HG02610 (cell line): ENCODE measurements around the gene PIPOX.
"Not testable (repeated sequence)": the region's sequence is repeated elsewhere in the genome, so short reads cannot be mapped to it uniquely, and the experiment has no call there.

Experiments
- ATAC-seq: cut with Tn5 transposase; IDR thresholded peaks from one replicate; pipeline ENCODE4 v1.9.1; 2021; ENCODE audit warnings: mild to moderate bottlenecking, moderate library complexity; ENCODE audit not compliant: unreplicated experiment

Gene PIPOX

DNA sequence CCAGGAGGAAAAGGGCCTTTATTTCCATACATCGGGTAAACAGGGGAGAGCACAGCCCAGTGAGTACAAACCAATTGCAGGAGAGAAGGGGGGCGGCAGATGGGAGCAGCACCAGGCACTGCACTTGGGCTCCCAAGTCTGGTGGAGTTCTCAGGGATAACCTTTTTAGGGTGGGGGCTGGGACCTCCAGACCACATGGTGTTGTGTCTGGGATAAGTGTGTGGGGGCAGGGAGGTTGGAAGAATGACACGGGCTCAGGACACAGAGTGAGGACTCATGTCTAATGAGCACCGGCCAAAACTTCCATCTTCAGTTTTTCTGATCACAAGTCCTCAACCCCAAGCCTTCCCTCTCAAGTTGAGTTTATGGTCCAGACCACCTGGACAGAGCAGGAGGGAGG is 30.6 kb downstream of the PIPOX start:
- ATAC-seq, result no peak

DNA sequence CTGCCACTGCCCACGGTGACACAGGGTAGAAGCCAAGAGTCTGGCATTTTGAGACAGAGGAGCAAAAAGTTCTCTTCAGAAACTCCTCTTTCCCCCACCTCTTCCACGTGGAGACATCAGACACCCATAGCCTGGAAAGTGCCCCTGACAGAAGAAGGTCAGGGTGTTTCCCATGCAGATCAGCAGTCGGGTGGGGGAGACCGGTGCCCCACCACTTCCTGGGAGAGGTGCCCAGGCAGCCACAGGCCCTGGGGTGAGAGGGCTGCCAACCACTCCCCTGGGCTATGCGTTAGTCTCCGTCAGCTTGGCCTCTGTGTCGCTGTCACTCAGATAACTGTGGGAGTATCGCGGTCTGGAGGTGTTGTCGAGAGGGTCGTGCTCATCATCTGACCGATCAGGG is 31.5 kb downstream of the PIPOX start:
- no peak for ATAC-seq

DNA sequence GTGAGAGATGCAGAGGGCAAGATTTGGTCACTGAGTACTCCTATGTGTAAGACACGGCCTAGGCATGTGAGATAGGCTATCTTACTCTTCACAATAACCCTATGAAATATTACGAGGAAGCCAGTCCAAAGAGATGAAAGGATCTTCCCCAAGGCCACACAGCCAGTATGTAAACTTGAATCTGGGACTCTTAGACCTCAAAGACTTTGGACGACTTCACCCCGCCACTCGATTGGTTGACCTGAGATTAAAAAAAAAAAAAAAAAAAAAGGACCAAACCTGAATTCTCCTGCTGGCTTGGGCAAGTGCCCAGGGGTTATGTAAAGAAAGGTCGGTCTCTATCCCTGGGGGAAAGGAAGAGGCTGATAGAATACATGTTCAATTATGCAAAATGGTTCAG is 33.1 kb downstream of the PIPOX start:
- no peak for ATAC-seq

DNA sequence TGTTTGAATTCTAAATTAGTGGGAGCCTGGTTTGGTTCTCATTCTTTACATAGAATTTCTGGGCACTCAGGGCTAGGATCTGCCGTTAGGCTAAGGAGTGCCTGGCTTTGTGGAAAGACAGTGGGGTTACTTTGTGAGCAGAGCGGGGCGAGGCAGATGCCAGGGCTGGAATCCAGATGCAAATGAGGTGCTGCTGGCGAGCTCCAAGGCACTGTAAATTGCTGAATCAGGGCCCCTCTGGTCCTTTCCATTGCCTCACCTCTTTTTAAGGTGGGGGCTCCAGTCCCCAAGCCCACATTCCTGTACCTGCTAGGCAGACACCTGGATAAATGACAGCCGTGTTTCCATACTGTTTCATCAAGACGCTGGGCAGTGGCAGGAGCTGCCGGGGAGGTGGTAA is 33.8 kb downstream of the PIPOX start:
- ATAC-seq, result no peak

DNA sequence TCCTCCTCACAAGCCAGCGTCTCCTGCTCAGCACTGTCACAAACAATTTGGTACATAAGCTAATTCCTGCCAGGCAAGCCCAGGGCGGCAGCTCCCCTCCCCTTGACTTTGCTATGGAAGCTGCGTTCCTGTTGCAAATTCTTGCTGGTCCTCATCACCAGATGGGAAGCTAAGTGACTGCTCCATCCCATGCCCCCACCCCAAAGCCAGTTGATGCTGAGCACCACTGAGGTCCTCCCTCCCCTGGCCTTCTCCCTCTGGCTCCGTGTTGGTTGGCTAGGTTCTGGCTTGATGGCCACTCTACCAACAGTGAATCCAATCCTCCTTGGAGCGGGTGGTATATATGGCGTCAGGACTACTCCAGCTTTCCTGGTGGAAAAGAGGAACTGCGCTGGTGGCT is 34.4 kb downstream of the PIPOX start:
- no peak for ATAC-seq

DNA sequence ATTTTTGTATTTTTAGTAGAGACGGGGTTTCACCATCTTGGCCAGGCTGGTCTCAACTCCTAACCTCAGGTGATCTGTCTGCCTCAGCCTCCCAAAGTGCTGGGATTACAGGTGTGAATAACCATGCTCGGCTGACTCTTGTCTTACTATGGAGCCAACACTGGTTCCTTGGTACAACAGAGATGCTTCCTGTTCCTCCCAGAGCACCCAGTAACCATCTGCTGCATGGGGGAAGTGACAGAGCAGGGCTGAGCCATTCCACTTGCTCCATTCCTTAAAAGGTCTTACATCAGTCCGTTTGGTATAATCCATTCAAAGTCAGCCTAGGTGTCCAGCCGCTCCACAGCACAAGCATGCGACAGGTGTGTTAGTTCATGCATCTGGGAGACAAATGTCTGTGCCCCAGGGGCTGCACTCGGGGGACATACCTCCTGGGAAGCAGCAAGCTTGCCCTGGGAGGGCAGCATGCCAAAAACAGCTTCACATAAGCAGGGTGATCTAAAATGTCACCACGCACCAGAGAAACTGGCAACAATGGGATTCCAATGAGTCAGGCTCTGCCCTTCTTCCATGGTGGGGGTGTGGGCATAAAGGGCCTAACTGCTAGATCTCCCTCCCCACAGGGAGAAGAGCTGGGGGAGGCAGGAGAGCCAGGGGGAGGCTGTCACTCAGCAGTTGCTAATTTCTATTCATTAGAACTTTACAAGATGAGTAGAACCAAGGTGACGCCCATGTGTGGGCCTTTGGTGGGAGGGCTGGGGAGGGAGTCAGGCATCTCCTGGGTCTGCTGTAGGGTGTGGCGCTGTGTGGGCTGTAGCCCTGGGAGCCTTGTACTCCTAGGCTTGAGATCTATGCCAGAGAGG is 35.5 kb downstream of the PIPOX start:
- ATAC-seq, result no peak

DNA sequence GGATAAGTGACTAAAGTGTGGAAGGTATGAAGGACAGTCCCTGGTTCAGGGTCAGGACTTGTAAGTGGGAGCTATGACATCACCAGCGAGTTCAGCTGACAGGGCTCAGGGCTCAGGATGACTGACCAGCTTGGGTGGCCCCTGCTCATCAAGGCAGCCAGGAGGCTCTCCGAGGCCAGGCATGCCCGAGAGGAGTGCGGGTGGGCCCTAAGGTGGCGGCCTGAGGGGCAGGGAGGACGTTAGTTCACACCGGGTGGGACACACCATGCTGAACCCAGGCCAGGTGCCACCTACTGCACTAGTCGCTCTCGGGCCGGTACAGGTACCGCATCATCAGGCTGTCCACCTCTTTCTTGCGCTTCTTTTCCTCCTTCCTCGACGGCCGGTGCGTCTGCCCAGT is 36.5 kb downstream of the PIPOX start:
- no peak for ATAC-seq

DNA sequence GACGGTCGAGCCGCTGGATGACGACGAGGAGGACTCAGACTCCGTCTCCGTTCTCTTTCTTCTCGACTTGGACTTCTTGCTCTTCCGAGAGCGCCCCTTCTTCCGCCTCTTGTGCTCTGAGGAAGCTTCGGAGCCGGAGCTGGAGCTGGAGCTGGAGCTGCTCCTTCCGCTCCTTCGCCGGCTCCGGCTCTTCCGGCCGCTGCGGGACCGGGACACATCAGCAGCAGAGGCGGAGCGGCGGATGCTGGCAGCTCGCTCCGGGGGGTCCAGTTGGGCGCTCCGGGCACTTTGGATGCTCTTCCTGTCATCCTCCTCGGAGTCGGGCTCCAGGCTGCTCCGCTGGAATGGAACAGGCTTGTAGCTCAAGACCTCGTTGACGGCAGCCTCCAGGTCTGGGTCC is 36.9 kb downstream of the PIPOX start:
- ATAC-seq, result no peak

DNA sequence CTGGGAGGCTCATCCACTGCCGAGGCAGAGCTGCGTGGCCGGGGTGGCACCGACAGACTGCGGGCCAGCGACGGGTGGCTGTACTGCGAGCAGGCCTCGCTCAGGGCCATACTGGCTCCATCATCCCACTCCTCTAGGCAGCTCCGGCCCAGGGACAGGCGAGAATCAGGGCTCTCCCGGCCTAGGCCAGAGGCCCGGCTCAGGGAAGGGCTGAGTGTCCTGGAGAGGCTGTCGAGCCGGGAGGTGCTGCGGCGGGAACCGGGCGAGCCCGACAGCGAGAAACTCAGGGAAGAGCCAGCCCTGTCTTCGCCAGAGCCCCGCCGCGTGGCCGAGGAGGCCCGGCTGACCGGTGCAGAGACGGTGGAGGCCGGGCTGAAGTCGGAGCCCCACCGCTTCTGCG is 37.4 kb downstream of the PIPOX start:
- no peak for ATAC-seq

DNA sequence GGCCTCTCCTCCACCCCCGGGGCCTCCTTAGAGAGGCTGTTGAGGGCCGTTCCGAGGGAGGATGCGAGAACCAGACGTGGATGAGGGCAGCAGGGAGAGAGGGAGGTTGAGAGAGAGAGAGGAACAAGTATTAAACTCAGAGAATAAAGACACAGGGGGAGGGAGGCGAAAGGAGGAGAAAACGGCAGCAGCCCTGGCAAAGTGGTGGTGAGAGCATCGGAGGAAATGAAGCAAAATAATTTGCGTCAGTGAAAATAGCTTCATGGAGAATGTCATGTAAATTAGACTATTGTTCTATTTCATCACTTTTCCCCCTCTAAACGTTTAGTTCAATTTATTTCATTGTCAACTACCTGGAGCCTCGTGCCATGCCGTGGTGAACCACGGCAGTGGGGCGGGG is 38.0 kb downstream of the PIPOX start:
- ATAC-seq, result no peak

DNA sequence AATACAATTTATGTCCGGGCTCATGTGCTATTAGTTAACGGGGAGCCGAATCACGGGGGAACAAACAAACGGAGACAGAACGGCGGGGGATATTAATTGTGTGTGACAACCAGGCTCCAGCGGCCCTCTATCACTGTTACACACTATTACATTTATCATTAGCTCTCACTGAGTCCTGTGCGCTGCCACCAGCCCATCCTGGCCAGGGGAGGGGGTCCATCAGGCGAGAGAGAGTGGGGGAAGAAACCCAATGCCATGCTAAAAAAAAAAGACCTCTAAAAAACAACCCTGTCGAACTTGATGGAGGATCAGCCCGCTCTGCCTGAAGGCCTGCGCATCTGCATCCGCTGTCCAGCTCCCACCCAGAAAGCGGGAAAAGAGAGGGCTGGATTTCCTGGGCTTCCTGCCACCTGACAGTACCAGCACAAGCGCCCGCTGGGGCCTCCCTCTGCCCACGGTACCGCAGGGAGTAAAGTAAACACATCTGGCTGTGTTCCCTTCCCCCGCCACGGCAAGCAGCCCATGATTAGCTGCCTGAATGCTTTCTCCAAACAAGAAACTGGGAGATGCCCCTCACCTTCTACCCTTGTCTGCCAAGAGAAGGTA is 41.7 kb downstream of the PIPOX start:
- no peak for ATAC-seq

DNA sequence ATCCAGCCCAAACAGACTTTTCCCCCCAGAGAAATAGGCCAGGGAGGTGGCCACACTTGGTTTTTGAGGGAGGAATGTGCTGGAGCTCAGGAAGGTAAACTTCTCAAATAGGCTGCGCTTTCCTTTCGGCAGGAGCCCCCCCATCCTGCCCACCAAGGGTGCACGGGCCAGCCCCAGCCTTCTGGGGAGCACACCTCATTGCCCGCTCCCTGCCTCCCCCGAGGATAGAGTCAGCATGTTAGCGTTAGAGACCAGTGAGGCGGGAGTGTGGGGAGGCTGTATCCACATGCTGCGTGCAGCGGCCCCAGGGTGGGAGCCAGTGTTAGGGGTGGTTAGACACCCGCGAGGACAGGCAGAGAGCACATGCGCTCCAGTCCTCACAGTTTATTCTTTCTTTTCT is 42.3 kb downstream of the PIPOX start:
- ATAC-seq, result no peak

DNA sequence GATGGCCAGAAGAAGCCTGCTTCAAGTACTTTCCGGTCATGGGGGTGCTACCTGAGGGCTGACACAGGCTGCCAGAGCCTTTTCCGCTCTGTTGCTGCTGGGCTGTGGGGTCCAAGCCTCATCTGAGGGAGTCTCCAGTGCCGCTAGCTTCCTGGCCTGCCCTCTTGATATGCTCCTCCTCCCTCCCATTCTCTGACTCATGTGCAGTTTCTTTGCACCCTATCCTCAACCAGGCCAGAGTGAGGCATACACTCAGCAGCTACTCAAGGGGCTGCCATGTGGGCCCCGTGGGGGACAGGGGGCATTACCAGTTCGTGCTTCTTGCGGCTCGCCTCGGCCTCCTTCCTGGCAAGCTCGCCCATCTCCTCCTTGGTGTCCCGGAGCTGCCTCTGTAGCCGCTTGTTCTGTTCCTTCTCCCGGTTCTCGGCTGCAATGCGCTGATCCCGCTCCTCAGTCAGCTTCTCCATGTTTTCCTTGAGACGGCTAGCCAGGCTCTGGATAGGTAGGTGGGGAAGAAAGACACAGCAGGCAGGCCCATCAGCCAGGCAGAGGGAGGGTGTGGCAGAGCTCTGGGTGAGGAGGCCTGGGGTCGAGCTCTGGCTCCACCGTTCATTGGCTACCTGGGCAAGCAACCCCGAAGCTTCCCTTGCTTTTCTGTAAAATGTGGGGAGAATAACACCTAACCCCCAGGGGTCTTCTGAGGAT is 43.8 kb downstream of the PIPOX start:
- no peak for ATAC-seq

DNA sequence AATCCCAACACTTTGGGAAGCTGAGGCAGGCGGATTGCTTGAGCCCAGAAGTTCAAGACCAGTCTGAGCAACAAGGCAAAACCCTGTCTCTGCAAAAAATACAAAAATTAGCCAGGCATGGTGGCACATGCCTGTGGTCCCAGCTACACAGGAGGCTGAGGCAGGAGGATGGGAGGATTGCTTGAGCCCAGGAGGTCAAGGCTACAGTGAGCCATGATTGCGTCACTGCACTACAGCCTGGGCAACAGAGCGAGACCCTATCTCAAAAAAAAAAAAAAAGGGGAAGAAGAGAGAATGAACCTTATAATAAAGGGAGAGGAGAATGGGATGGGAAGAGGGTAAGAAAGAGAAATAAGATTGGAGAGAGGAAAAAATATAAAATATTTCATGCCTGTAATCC is 45.8 kb downstream of the PIPOX start:
- ATAC-seq, result not testable (repeated sequence)

DNA sequence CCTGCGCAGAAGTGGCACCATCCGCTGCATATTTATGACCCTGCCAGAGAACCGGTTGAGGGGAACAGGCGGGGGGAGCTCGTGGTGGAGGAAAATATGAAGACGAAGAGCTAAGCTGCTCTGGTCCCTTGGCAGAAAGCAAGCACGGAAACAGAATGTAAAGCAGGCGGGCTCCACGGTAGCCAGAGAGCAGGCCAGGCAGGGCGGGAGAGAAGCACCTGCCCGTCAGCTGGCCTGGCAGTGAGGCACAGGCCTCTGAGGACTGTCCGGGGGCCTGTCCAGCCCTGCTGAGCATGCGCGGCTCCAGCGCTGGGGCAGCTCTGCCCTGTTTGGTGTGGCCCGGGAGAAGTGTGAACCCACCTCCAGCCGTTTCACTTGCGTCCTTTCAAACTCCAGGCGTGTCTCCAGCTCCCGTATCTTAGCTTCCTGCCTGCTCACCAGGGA is 46.7 kb downstream of the PIPOX start:
- no peak for ATAC-seq

DNA sequence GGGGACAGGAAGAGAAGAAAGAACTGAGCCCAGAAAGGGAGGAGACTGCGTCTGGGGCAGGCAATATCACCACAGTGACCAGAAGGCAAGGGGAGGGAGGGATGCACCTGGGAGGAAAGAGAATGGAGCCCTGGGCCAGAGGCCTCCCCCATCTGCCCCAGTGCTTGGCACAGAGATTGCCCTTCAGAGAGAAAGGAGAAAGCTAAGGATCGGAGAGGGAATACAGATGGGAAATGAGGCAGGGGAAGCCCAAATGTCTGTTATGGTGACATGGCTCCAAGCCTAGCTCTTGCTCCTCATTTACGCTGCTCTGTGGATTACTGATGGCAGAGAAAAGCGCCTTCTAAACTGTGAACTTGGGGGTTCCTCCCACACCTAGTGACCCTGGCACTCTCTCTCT is 47.2 kb downstream of the PIPOX start:
- no peak for ATAC-seq

DNA sequence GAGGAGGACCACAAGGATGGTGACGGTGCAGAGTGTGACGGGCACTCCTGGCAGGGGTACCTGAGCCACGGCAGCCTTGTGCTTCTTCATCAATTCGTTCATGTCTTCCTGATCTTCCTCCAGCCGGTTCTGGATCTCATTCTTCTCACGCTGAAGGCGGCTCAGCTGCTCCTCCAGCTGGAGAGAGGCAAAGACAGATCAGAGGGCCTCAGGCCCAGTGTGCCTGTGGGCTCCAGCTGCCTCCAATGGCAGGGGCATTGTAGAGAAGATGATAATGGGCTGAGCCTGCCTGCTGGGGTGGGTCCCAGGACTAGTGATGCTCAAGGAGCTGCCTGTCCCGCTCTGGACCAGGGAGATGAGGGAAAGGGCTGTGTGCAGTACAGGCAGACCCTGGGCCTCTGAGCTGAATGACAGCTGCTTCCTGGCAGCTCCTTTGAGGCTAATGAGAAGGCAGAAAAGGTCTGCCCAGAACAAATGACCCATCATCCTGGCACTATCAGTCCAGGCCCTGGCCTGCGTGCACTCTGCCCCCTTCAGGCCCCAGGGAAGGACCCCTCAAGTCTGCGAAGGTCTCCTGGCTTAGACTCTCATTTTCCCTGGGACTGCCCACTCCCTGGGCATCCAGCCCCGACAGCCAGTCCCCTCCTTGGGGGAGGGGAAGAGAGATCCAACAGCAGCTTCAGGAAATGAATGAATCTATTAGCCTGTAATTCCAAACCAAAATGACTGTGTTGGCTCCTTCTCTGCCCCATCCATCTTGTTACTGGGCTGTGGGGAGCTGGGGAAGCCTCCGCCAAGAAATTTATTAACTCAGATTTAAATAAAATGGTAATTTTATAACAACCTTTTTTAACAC is 48.0 kb downstream of the PIPOX start:
- ATAC-seq, result no peak

DNA sequence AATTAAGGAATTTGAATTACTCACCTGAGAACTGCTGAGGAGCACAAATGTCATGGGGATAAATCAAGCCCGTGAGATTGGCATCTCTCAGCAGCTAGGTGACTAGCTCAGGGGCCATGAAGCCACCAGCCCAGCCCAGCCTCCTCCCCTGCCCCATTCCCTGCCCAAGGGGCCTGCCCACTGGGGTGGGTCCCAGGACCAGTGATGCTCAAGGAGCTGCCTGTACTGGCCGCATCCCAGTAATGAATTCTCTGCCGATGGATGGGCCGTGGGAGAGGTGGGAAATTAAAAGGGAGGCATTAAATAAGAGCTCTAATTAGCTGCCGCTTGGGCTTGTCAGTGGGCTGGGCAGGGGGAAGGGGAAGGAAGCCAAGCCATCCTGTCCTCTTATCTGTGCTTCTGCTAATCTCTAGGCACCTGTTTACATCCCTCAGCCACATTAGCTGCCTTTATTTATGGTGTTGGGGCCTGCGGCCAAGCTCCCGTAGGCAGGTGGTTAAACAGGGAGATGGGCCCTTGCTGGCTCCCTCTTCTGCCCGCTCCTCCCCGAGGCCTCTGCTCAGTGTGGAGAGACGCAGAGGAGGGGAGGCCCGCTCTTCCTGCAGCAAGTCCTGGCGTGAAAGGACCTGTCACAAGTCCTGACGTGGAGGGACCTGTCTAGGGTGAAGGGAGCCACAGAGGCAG is 48.8 kb downstream of the PIPOX start:
- no peak for ATAC-seq

DNA sequence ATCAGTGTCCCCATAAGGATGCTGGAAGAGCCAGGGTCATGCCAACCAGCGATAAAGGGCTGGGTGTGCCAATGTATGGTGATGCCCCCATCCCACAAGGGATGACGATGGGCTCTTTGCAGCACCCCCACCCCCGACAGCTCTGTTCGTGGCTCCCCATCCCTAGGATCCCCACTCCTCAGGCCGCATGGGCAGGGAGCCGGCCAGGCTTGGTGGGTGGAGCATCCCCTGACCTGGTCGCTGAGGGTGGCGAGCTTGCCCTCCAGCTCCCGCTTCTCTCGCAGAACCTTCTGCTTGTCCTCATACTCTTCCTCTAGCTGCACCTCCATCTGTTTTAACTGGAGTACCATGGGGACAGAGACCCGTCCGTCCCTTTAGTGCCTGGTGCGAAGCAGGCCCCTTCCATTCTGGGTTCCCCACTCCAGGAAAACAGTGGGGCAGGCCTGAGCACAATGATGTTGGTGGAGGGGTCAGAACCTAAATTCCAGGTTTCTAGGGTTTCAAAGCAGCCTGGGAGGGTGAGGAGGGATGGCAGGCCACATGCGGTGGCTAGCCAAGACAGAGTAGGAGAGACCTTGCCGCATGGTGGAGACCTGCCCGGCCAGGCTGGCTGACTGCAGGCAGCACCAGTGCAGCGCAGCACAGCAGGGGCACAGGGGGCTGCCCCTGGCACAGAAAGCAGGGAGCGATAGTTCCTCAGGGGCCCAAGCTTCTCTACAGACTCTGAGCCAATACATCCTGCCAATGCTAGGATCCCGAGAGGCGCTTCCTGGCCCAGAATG is 50.3 kb downstream of the PIPOX start:
- ATAC-seq, result no peak
